Epithelial cell of proximal tubule (primary cell): ENCODE results near the gene LDAH. TPM values are rescaled to one million over a fixed set of nuclear protein-coding genes. Genes with fewer than 3 reads are reported as not detected.

ENCODE experiments used
- DNase-seq: peaks from one replicate; pipeline ENCODE4 v3.0.0-alpha.2; 2011; ENCODE audit warnings: low read depth
- H3K4me3 ChIP-seq: 2 replicates; pipeline ENCODE4 v1.5.1; 2011; ENCODE audit warnings: low read depth, mild to moderate bottlenecking, low read length
- CTCF ChIP-seq: conservative IDR thresholded peaks from 2 replicates; pipeline ENCODE4 v1.5.1; 2012; ENCODE audit warnings: low read depth, mild to moderate bottlenecking, low read length
- total RNA-seq: library from RNA; depleted of rRNA; stranded (reverse); fragments of >200 nt; gene quantifications from 2 replicates; pipeline ENCODE4 v1.2.3, GENCODE V29; 2015

The LDAH gene
- total RNA-seq, 1 donor from 2014 or later = 16.5 TPM

DNA sequence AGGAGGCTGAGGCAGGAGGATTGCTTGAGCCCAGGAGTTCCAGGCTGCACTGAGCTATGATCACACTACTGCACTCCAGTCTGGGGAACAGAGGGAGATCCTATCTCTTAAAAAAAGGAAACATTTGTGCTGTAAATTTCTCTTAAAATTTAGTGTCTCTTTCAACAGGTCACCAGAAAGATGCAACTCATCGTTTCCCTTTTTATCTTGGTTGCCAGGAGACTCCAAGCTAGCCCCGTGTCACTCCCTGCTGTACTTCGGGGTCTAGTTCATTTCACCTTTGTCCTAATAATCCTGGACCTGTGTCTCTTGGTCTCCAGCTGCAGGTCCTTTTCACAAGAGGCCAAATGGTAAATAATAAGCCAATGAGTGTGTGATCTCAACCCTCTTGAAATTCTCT lies 179.1 kb downstream of the LDAH start:
- DNase-seq = no peak
- no peak overlapping the region for H3K4me3 ChIP-seq
- TF ChIP-seq CTCF = no peak

DNA sequence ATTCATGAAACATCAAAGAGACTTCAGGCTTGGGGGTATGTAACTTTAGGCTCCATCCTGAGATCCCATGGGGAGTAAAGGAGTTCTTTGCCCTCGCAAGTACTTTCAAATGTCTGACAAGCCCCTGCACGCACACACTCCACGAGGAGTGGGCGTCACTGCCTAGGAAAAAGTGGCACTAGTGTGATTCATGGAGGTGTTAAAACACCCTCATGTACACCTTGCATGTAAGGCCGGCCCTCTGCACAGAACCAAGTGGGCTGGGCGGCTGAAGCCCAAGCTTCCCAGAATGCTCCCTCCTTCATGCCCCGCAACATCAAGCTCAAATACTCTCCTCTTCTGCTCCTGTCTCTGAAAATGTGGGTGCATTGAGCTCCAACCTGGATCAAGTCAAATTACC lies 179.8 kb downstream of the LDAH start:
- no peak for DNase-seq
- TF ChIP-seq CTCF = no peak
- no peak overlapping the region for H3K4me3 ChIP-seq

GRCh38 chr2:20642055-20642971 lies 180.6 kb downstream of the LDAH start:
- DNase-seq = no peak
- peak; percentile 97 for TF ChIP-seq CTCF
- no peak overlapping the region for H3K4me3 ChIP-seq

- H3K4me3 ChIP-seq = no peak overlapping the region
- peak; percentile 80 for DNase-seq
- TF ChIP-seq CTCF = no peak
Observed at GRCh38 chr2:20641123-20641985, 181.5 kb downstream of the LDAH start.

GRCh38 chr2:20640411-20641122 lies 182.3 kb downstream of the LDAH start:
- DNase-seq = no peak
- H3K4me3 ChIP-seq = no peak overlapping the region
- TF ChIP-seq CTCF = no peak

DNA sequence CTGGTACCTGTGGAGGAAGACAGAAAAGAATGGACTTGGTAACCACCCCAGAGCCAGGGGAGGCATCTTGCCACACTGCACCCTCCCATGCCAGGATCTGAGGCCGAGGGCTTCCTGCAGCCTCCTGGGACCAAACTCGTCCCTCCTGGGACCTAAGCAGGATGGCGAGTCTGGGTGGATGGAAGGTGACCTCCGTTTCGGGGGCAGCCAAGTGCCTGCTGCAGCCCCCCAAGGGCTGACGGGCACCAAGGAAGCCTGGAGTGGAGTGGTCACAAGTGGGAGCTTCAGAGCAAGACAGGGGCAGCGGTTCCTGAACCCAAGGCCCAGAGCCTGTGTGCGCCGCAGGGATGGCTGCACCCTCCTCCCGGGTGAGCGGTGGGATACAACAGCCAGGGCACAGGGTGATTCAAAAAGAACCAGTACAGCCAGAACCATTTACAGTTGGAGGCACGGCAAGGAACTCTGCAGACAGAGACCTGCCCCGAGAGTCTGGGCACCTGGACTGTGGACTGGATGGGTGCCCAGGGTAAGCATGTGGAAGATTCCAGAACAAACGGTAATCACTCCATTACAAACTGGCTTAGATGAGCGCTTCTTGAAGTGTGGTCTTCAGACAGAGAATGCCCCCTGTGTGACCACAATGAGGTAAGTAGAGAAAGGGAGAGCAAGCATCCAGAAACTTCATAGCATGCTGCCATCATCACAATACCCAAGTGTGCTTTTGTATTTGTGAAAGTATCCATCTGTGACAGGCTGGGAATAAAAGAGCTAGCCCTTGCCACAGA lies 184.1 kb downstream of the LDAH start:
- no peak for DNase-seq
- no peak overlapping the region for H3K4me3 ChIP-seq
- no peak for TF ChIP-seq CTCF
